HG03520 (cell line): ENCODE data around the gene OR13C2.
"Not testable (repeated sequence)": the region's sequence is repeated elsewhere in the genome, so short reads cannot be mapped to it uniquely, and the experiment has no call there.

Source experiments
- ATAC-seq: cut with Tn5 transposase; IDR thresholded peaks from one replicate; pipeline ENCODE4 v1.9.1; 2021; ENCODE audit warnings: mild to moderate bottlenecking, moderate library complexity; ENCODE audit not compliant: unreplicated experiment

Gene OR13C2

DNA sequence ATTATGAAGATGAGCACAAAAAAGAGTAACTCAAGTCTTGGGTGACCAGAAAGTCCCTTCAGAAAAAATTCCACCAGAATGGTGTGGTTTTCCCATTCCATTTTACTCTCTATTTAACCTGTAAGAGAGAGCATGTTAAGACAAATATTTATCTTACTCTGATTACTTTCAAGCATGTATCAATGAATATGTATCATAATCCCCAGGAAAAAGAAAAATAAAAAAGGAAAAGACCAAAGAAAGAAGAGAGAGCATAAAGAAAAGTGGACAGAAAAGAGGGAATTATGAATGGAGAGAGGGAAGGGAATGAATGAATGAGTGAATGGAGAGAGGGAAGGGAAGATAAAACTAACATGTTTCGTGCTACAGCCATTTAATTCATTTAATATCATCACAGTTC is at the start of gene OR13C2:
OR13C2 (minus strand) TSS at position 101 of the 400 bp plus-strand sequence; CDS start at position 101, 0 bp downstream.
- not testable (repeated sequence) for ATAC-seq

DNA sequence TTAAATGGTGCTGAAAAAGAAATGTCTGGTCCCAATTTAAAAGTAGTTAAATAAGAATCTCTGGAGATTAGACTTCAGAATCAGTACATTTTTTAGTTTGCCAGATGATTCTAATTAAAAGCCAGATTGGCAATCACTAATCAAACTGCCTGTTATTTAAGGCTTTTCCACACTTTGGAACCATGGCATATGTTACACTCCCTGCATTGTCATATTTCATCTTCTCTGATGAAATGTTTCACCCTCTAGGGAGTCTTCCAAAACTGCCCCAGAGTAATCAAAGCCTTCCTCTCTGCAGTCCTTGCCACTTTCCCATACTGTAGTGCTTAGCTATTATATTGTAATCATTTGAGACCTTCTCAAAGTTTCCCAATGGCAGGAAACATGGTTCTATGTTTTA is 30.0 kb upstream of the OR13C2 start:
- ATAC-seq: no peak

- no peak for ATAC-seq
Measured at GRCh38 chr9:104633976-104634520, 28.6 kb upstream of the OR13C2 start.

DNA sequence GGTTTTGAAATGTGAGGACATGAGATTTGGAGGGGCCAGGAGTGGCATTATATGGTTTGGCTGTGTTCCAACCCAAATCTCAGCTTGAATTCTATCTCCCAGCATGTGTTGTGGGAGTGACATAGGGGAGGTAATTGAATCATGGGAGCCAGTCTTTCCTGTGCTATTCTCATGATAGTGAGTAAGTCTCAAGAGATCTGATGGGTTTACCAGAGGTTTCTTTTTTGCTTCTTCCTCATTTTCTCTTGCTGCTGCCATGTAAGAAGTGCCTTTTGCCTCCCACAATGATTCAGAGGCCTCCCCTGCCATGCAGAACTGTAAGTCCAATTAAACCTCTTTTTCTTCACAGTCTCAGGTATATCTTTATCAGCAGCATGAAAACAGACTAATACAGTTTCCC is 20.5 kb upstream of the OR13C2 start:
- ATAC-seq: not testable (repeated sequence)

DNA sequence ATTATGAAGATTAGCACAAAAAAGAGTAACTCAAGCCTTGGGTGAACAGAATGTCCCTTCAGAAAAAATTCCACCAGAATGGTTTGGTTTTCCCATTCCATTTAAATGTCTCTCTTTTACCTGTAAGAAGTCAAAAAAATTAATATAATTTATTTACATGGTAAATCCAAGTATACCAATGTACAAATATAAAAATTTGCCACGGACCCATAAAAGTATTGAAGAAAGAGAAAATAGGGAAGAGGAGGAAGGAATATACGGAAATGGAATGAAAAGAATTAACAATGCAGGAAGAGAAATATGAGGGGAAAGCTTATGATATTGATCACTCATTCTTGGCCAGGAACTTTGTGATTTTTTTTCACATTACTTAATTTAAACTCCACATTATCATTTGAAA is 12.7 kb upstream of the OR13C2 start, which contains the start of gene OR13C9:
OR13C9 (minus strand) TSS at position 101 of the 400 bp plus-strand sequence; CDS start at position 101, 0 bp downstream.
- ATAC-seq: no peak

GRCh38 chr9:104617418-104617817 is 12.0 kb upstream of the OR13C2 start:
- no peak for ATAC-seq

DNA sequence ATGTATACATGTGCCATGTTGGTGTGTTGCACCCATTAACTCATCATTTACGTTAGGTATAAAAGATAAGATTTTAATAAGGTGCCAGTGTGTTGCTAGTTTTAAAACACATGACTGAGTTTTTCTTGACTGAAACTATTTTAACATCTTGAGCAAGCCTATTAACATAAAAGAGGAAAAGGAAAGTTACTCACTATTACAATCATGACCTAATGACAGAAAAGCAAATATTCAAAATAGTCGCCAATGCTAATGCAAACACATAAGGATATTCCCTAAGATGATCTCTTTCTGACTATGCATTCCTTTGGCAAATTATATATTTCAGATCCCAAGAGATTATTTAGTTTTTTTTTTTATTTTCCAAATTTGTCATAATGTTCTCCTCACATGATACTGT is 5.8 kb upstream of the OR13C2 start:
- ATAC-seq: no peak

GRCh38 chr9:104608336-104608735 is 2.9 kb upstream of the OR13C2 start:
- no peak for ATAC-seq

DNA sequence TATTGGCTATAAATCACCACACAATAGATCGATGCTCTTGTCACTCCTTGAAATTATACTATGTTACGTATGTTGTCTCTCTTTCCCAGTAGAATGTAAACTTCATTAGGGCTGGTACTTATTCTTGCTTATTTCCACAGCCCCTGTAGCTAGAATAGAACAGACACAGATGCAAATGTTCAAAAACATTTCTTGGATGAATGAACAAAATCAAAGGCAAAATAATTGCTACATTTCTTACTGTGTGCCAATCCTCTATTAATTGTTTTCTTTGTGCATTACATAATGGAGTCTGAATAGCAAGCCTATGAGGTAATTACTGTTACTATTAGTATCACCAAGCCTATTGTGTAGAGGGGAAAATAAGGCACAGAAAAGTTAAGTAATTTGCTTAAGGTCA is 725 bp upstream of the OR13C2 start:
- no peak for ATAC-seq

DNA sequence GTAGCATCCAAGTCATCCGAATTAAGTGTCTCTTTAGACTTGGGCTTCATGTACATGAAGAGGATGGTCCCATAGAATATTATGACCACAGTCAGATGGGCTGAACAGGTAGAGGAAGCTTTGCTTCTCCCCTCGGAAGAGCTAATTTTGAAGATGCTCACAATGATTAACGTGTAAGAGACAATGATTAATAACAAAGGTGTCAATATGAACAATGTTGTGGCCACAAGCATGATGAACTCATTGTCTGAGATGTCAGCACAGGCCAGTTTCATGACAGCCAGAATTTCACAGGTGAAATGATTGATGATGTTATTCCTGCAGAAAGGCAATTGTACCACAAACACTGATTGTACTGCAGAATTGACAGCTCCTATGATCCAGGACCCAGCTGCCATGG is 626 bp downstream of the OR13C2 start:
- no peak for ATAC-seq

- not testable (repeated sequence) for ATAC-seq
Measured at GRCh38 chr9:104599313-104599712, 6.1 kb downstream of the OR13C2 start, which contains the start of gene OR13C5. Gene OR13C5, minus strand, starts transcription at chr9:104599413. Its CDS starts 0 bp downstream, at chr9:104599413.

DNA sequence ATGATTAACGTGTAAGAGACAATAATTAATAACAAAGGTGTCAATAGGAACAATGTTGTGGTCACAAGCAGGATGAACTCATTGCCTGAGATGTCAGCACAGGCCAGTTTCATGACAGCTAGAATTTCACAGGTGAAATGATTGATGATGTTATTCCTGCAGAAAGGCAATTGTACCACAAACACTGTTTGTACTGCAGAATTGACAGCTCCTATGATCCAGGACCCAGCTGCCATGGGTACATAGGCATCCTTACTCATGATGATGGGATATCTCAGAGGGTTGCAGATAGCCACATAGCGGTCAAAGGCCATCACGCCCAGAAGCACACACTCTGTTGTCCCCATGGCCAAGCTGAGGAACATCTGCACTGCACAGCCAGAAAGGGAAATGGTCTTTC is 6.7 kb downstream of the OR13C2 start:
- not testable (repeated sequence) for ATAC-seq

DNA sequence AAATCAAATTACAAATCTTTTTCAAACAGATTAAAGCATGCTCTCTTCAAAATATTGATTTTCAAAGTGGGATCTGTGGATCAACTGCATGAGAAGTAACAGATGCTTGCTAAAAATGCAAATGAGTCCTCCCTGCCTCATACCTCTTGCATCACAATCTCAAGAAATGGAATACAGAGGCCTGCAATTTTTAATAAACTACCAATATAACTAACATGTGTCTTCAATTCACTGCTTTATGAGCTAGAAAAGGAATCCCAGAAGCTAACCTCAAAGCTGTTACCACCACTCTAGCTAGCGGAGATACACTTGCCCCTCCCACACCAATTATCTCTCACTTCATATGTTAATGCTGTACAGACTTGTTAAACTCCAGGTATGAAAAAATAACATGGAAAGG is 15.8 kb downstream of the OR13C2 start:
- no peak for ATAC-seq

GRCh38 chr9:104586496-104587180 is 18.8 kb downstream of the OR13C2 start:
- ATAC-seq: no peak

GRCh38 chr9:104580562-104580961 is 24.9 kb downstream of the OR13C2 start:
- ATAC-seq: no peak

GRCh38 chr9:104577263-104577662 is 28.2 kb downstream of the OR13C2 start:
- no peak for ATAC-seq

GRCh38 chr9:104575456-104575855 is 30.0 kb downstream of the OR13C2 start:
- ATAC-seq: no peak

DNA sequence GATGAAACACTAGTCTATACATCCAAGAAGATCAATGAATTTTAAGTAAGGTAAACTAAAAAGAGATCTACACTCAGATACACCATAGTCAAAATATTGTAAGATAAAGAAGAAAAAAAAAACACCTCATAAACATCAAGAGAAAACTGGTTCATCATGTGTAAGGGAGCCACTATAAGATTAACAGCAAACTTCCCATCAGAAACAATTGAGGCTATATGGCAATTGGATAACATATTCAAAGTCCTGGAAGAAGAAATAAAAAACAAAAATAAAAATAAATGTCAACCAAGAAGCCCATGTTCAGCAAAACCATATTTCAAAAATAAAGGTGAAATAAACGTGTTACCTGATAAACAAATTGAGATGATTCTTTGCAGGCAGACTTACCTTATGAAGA is 32.8 kb downstream of the OR13C2 start:
- ATAC-seq: no peak

DNA sequence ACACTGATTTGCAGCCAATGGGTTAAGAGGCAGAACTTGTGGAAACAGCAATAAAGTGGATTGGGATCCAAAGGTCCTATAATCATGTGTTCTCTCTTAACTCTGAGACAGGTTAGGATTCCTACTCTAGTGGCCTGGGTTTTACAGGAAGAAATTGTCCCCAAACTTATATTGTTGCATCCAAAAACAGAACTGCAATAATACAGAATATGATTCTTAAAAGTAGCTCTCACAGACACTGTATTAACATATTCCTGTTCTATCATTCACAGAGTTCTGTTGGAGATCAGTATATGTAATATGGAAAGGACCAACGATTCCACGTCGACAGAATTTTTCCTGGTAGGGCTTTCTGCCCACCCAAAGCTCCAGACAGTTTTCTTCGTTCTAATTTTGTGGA is 36.6 kb downstream of the OR13C2 start, which contains the start of gene OR13C8:
OR13C8 (plus strand) TSS at position 301 of the 400 bp plus-strand sequence; CDS start at position 301, 0 bp downstream.
- no peak for ATAC-seq

GRCh38 chr9:104564358-104564757 is 41.1 kb downstream of the OR13C2 start:
- no peak for ATAC-seq

DNA sequence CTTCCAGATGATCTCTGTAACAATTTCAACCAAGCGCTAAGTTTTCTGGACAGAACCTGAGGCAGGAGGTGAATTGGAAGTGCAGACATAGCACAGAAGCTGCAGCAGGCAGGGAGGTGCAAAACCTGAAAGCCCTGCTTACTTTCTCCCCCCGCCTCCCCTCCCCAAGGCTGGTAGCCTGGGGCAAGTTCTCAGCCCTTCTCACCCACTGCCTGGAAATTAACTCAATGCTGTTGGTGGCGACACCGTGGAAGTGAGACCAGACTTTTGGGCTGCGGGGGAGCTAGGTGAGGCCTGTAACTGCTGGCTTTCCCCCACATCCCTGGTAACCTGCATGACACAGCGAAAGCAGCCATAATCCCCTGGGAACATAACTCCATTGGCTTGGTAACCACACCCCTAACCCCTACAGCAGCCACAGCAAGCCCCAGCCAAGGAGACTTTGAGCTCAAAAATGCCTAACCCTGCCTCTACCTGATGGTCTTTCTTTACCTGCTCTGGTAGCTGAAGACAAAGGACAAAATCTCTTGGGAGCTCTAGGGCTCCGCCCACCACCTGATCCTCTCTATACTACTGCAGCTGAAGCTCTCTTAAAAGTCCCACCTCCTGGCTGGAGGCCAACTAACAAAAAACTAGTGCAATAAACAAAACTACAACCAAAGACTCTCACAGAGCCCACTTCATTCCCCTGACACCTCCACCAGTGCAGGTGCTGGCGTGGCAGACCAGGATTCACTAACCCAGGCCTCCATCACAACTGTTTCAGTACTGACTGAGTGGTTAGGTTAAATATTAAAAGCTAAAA is 48.4 kb downstream of the OR13C2 start:
- peak; percentile 63 for ATAC-seq

DNA sequence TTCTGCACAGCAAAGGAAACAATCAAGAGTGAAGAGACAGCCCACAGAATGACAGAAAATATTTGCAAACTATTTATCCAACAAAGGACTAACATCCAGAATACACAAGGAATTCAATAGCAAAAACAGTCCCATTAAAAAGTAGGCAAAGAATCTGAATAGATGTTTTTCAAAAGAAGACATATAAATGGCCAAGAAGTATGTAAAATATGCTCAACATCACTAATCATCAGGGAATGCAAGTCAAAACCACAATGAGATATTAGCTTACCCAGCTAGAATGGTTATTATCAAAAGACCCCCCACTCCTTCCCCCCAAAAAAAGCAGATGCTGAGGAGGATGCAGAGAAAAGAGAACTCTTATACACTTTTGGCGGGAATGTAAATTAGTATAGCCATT is 49.9 kb downstream of the OR13C2 start:
- ATAC-seq: no peak
